ENCODE measurements around the gene THAP5. TPM values are rescaled to one million over a fixed set of nuclear protein-coding genes. Genes with fewer than 3 reads are reported as not detected.

THAP5 gene
- total RNA-seq, 1 donor from 2014 or later, result 25.9 TPM

DNA sequence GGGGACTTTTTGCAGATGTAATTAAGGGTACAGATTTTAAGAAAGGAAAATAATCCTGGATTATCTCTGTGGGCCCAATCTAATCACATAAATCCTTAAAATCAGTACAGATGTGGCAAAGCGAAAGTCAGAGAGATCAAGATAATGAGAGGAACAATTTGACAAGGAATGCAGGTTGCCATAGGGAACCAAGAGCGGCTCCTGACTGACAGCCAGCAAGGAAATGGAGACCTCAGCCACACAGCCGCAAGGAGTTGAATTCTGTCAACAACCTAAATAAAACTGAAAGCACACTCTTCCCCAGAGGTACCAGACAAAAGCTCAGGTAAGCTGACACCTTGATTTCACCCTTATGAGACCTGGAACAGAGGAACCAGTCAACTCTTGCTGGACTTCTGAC lies 40.2 kb downstream of the THAP5 start:
- DNase-seq (ENCODE audit: low spot score in 2 of 2, unreplicated experiment in 2 of 2), result no peak
- Mint-ChIP-seq H3K4me1 (peaks cover 10% of the 10 kb centered on the region), H3K9me3 (no peaks in the 10 kb centered on the region), H3K4me3 (no peak overlapping the region), H3K36me3 (no peaks in the 10 kb centered on the region), H3K27ac (peak overlapping the region; percentile 26), H3K27me3 (ENCODE audit: low read depth) (no peaks in the 10 kb centered on the region)
- TF ChIP-seq, protein P1, sequence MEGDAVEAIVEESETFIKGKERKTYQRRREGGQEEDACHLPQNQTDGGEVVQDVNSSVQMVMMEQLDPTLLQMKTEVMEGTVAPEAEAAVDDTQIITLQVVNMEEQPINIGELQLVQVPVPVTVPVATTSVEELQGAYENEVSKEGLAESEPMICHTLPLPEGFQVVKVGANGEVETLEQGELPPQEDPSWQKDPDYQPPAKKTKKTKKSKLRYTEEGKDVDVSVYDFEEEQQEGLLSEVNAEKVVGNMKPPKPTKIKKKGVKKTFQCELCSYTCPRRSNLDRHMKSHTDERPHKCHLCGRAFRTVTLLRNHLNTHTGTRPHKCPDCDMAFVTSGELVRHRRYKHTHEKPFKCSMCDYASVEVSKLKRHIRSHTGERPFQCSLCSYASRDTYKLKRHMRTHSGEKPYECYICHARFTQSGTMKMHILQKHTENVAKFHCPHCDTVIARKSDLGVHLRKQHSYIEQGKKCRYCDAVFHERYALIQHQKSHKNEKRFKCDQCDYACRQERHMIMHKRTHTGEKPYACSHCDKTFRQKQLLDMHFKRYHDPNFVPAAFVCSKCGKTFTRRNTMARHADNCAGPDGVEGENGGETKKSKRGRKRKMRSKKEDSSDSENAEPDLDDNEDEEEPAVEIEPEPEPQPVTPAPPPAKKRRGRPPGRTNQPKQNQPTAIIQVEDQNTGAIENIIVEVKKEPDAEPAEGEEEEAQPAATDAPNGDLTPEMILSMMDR (IDR thresholded peaks at IDR 0.05; ENCODE audit: unreplicated experiment), result no peak

DNA sequence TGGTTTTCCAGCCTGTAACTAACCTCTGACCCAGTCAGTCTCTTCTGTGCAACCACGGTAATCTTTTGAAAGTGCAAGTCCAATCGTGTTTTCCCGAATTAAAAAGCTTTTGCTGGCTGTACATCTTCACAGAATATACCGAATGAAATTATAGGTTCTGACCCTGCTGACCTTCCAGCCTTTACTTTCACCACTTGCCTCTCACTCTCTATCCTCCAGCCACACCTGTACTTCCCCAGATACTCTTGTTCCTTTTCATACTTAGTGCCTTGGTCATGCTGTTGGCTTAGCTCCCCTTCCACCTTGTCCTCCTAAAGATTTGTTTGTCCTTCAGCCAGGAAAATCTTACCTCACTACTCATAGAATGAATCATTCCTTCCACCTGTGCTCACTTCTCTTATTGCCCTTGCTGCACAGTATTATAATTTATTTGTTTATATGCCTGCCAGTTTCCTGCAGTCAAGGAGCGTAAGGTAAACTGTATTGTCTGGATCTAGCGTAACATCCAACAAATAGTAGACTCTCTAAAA lies 41.3 kb downstream of the THAP5 start:
- Mint-ChIP-seq H3K4me1 (peaks cover 21% of the 10 kb centered on the region), H3K9me3 (no peaks in the 10 kb centered on the region), H3K27ac (peak overlapping the region; percentile 59), H3K27me3 (ENCODE audit: low read depth) (no peaks in the 10 kb centered on the region), H3K36me3 (no peaks in the 10 kb centered on the region), H3K4me3 (no peak overlapping the region)
- no peak for DNase-seq (ENCODE audit: low spot score in 2 of 2, unreplicated experiment in 2 of 2)
- TF ChIP-seq, protein P1 (IDR thresholded peaks at IDR 0.05; ENCODE audit: unreplicated experiment), result no peak

- TF ChIP-seq, protein P1 (IDR thresholded peaks at IDR 0.05; ENCODE audit: unreplicated experiment), result no peak
- DNase-seq (ENCODE audit: low spot score in 2 of 2, unreplicated experiment in 2 of 2), result no peak
- H3K4me1 Mint-ChIP-seq, result peaks cover 27% of the 10 kb centered on the region
- no peaks in the 10 kb centered on the region for H3K27me3 Mint-ChIP-seq (ENCODE audit: low read depth)
- peak overlapping the region; percentile 93 for H3K4me3 Mint-ChIP-seq
- no peaks in the 10 kb centered on the region for H3K36me3 Mint-ChIP-seq
- peak overlapping the region; percentile 99 for H3K27ac Mint-ChIP-seq
- H3K9me3 Mint-ChIP-seq, result no peaks in the 10 kb centered on the region
Observed at GRCh38 chr7:108526768-108527017, 42.8 kb downstream of the THAP5 start.

- Mint-ChIP-seq H3K4me3 (peak within 1 kb of the TSS; percentile 93), H3K36me3 (no peaks in the 10 kb centered on the region), H3K9me3 (no peaks in the 10 kb centered on the region), H3K27me3 (ENCODE audit: low read depth) (no peaks in the 10 kb centered on the region), H3K4me1 (peaks cover 32% of the 10 kb centered on the region), H3K27ac (peak within 1 kb of the TSS; percentile 99)
- TF ChIP-seq, protein P1 (IDR thresholded peaks at IDR 0.05; ENCODE audit: unreplicated experiment), result no peak
- DNase-seq (ENCODE audit: low spot score in 2 of 2, unreplicated experiment in 2 of 2), result peak; percentile 99 to 100
Observed at GRCh38 chr7:108525985-108526767, 43.3 kb downstream of the THAP5 start, which contains the start of gene PNPLA8. Gene PNPLA8 (minus strand): TSS chr7:108526135. CDS start chr7:108515491, 10,644 bp downstream.

DNA sequence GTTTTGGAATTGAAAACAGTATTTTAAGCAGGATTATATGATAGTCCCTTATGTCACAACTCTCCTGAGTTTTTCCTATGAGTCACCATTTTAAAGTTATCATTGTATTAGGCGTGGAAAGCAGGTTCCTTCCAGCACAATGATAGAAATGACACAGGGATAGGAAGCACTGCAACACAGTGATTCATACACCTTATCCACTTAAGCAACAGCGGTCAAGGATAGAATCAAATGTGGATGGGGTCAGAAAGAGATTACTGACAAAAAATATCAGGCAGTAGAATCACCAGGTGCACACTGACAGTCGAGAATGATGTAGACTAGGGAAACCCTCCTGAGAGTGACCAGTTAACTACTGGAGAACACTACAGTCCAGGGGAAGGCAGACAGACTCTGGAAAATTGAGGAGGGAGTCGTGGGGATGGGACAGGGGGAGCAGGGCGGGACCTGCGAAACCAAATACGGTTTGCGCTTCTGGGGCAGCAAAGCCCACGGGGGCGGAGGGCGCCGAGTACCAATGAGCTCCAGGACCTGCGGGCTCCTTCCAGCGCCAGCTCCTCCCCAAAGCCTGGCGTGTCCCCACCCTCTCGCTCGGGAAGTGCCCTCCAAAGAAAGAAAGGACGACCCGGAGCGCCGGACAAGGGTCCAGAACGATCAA lies 44.0 kb downstream of the THAP5 start:
- peak overlapping the region; percentile 93 for H3K4me3 Mint-ChIP-seq
- H3K4me1 Mint-ChIP-seq, result peaks cover 35% of the 10 kb centered on the region
- TF ChIP-seq, protein P1 (IDR thresholded peaks at IDR 0.05; ENCODE audit: unreplicated experiment), result no peak
- DNase-seq (ENCODE audit: low spot score in 2 of 2, unreplicated experiment in 2 of 2), result no peak
- no peaks in the 10 kb centered on the region for H3K9me3 Mint-ChIP-seq
- H3K36me3 Mint-ChIP-seq, result no peaks in the 10 kb centered on the region
- no peaks in the 10 kb centered on the region for H3K27me3 Mint-ChIP-seq (ENCODE audit: low read depth)
- H3K27ac Mint-ChIP-seq, result peak overlapping the region; percentile 99

All from mesothelial cell of epicardium (in vitro differentiated cells).